HCT116 (cell line): ENCODE results near the gene DLEC1. TPM values are rescaled to one million over a fixed set of nuclear protein-coding genes. Genes with fewer than 3 reads are reported as not detected.
A peak's percentile ranks its signal among the peaks of the same experiment; 100 is the strongest.

ENCODE experiments used
- ATAC-seq: fragments of 200-7000 bp; cut with Tn5 transposase; 2 replicates; pipeline ENCODE4 v1.9.1; 2020; ENCODE audit warnings: mild to moderate bottlenecking, moderate library complexity
- BruUV-seq: library from RNA; stranded (reverse); fragments of 400-500 nt; replicated peaks from 2 replicates; lab custom pipeline; 2021; lab: Mats Ljungman, UMichigan
- CTCF ChIA-PET: fragments of 300-600 bp; sonication (Branson Sonifier 250); formaldehyde crosslinking; loops from one replicate; lab custom pipeline; 2021; ENCODE audit warnings: antibody characterized with exemption; lab: Charles Lee
- POLR2A ChIA-PET: fragments of 300-600, 350-600 bp; sonication (Branson Sonifier 250); formaldehyde crosslinking; loops from one replicate; lab custom pipeline; 2021; ENCODE audit warnings: antibody characterized with exemption; lab: Charles Lee
- RAD21 ChIA-PET, 2 experiments: fragments of 300-600 bp; sonication (Branson Sonifier 250); formaldehyde crosslinking; loops; one replicate each; lab custom pipeline; 2023; ENCODE audit warnings: low total read pairs in 2 of 2; ENCODE audit not compliant: uncharacterized antibody in 2 of 2, unreplicated experiment in 2 of 2, low non-redundant PET in 1 of 2; lab: Charles Lee
- DNase-seq: peaks from one replicate; pipeline ENCODE4 v3.0.0-alpha.2; 2010; ENCODE audit warnings: low read depth, low spot score
- H2AFZ ChIP-seq: fragments of 200-600 bp; shearing (Covaris generic), sonication (generic); 2 replicates; pipeline ENCODE4 v1.6.1; 2017; ENCODE audit warnings: low read depth, mixed run types, mixed read lengths, antibody characterized with exemption, low read length; ENCODE audit not compliant: poor library complexity, severe bottlenecking
- H3K27ac ChIP-seq: 2 replicates; pipeline ENCODE4 v1.5.1; 2012; ENCODE audit warnings: low read depth, low read length
- H3K27me3 ChIP-seq: fragments of 200-600 bp; sonication (generic); 2 replicates; pipeline ENCODE4 v1.6.1; 2016; ENCODE audit warnings: mixed run types, low read length, mixed read lengths; ENCODE audit not compliant: insufficient read depth
- H3K36me3 ChIP-seq, 2 experiments: fragments of 200-500 bp in 1 of 2; fragments of 200-600 bp in 1 of 2; sonication (Bioruptor generic) in 1 of 2; sonication (generic) in 1 of 2; 2 replicates each; pipeline versions ENCODE4 v1.5.1 to v1.6.1; 2014 to 2016; ENCODE audit warnings: low read length in 2 of 2, inconsistent platforms in 1 of 2, mixed read lengths in 1 of 2, mixed run types in 1 of 2; ENCODE audit not compliant: insufficient read depth in 2 of 2, control insufficient read depth in 1 of 2
- H3K4me1 ChIP-seq, 2 experiments: fragments of 200-600 bp in 1 of 2; sonication (generic) in 1 of 2; 2 replicates each; pipeline versions ENCODE4 v1.5.1 to v1.6.1; 2012 to 2017; ENCODE audit warnings: low read length in 2 of 2, inconsistent platforms in 1 of 2, mild to moderate bottlenecking in 1 of 2, mixed read lengths in 1 of 2, mixed run types in 1 of 2, moderate library complexity in 1 of 2; ENCODE audit not compliant: insufficient read depth in 2 of 2, control insufficient read depth in 1 of 2
- H3K4me2 ChIP-seq: fragments of 200-600 bp; sonication (generic); 2 replicates; pipeline ENCODE4 v1.6.1; 2017; ENCODE audit warnings: mixed run types, low read length, mixed read lengths
- H3K4me3 ChIP-seq, 2 experiments: fragments of 200-600 bp in 1 of 2; sonication (generic) in 1 of 2; replicated peaks in 1 of 2; 2 replicates each; pipeline ENCODE4 v1.5.1; 2011 to 2016; ENCODE audit warnings: low read length in 2 of 2, control low read depth in 1 of 2, low read depth in 1 of 2, mild to moderate bottlenecking in 1 of 2, mixed read lengths in 1 of 2, mixed run types in 1 of 2
- H3K79me2 ChIP-seq: fragments of 200-600 bp; sonication (generic); 2 replicates; pipeline ENCODE4 v1.6.1; 2017; ENCODE audit warnings: mild to moderate bottlenecking, mixed run types, low read length, moderate library complexity, mixed read lengths; ENCODE audit not compliant: insufficient read depth
- H3K9ac ChIP-seq: fragments of 200-600 bp; sonication (generic); 2 replicates; pipeline ENCODE4 v1.6.1; 2016; ENCODE audit warnings: low read length, mixed read lengths
- H3K9me2 ChIP-seq: fragments of 200-600 bp; sonication (generic), shearing (Covaris generic); 2 replicates; pipeline ENCODE4 v1.6.1; 2017; ENCODE audit warnings: mixed run types, mild to moderate bottlenecking, moderate library complexity; ENCODE audit not compliant: insufficient read depth
- H3K9me3 ChIP-seq, 2 experiments: fragments of 200-500 bp in 1 of 2; fragments of 200-600 bp in 1 of 2; sonication (Bioruptor generic) in 1 of 2; sonication (generic) in 1 of 2; 2 replicates each; pipeline ENCODE4 v1.6.1; 2014 to 2017; ENCODE audit warnings: low read length in 2 of 2, mixed read lengths in 2 of 2, inconsistent platforms in 1 of 2, low read depth in 1 of 2, mild to moderate bottlenecking in 1 of 2, mixed run types in 1 of 2, moderate library complexity in 1 of 2; ENCODE audit not compliant: control insufficient read depth in 1 of 2, insufficient read depth in 1 of 2
- H4K20me1 ChIP-seq: fragments of 200-600 bp; sonication (generic), shearing (Covaris generic); 2 replicates; pipeline ENCODE4 v1.6.1; 2017; ENCODE audit warnings: mixed run types, mild to moderate bottlenecking, moderate library complexity; ENCODE audit not compliant: insufficient read depth
- CTCF ChIP-seq, 3 experiments: fragments of 200-600 bp in 1 of 3; sonication (generic) in 1 of 3; IDR thresholded peaks in 2 of 3; conservative IDR thresholded peaks in 1 of 3; 2 replicates each; pipeline ENCODE4 v1.5.1; 2012 to 2017; ENCODE audit warnings: low read depth in 2 of 3, low read length in 2 of 3, antibody characterized with exemption in 1 of 3, borderline replicate concordance in 1 of 3, control low read depth in 1 of 3, mild to moderate bottlenecking in 1 of 3, mixed read lengths in 1 of 3, mixed run types in 1 of 3, moderate library complexity in 1 of 3; ENCODE audit not compliant: insufficient read depth in 1 of 3
- ELF1 ChIP-seq: IDR thresholded peaks from 2 replicates; pipeline ENCODE4 v1.6.1; 2012; ENCODE audit warnings: low read depth, borderline replicate concordance
- EZH2 ChIP-seq: fragments of 200-600 bp; sonication (generic); IDR thresholded peaks from 2 replicates; pipeline ENCODE4 v1.6.1; 2017; ENCODE audit warnings: antibody characterized with exemption, mixed run types
- EZH2phosphoT487 ChIP-seq: fragments of 200-600 bp; IDR thresholded peaks from 2 replicates; pipeline ENCODE4 v1.6.1; 2018; ENCODE audit warnings: antibody characterized with exemption, borderline replicate concordance
- FOSL1 ChIP-seq: IDR thresholded peaks from 2 replicates; pipeline ENCODE4 v1.6.1; 2012; ENCODE audit warnings: low read depth
- JUND ChIP-seq: IDR thresholded peaks from 2 replicates; pipeline ENCODE4 v1.6.1; 2012
- MAX ChIP-seq: IDR thresholded peaks from 2 replicates; pipeline ENCODE4 v1.6.1; 2012
- SIN3A ChIP-seq: IDR thresholded peaks from 2 replicates; pipeline ENCODE4 v1.6.1; 2012; ENCODE audit warnings: low read depth
- SP1 ChIP-seq: IDR thresholded peaks from 2 replicates; pipeline ENCODE4 v1.6.1; 2012; ENCODE audit warnings: low read depth
- SRF ChIP-seq: IDR thresholded peaks from 2 replicates; pipeline ENCODE4 v1.6.1; 2012; ENCODE audit warnings: low read depth
- TCF7L2 ChIP-seq: IDR thresholded peaks from 2 replicates; pipeline ENCODE4 v1.7.0; 2011; ENCODE audit warnings: borderline replicate concordance, inconsistent platforms; ENCODE audit not compliant: insufficient read depth, insufficient read length; ENCODE audit errors: extremely low read depth
- ZBTB33 ChIP-seq: IDR thresholded peaks from 2 replicates; pipeline ENCODE4 v1.6.1; 2011; ENCODE audit warnings: mild to moderate bottlenecking, low read length, moderate library complexity; ENCODE audit not compliant: insufficient replicate concordance; ENCODE audit errors: extremely low read depth
- ZFX ChIP-seq: fragments of 450-650 bp; IDR thresholded peaks from 2 replicates; pipeline ENCODE4 v1.6.1; 2017
- ZNF274 ChIP-seq: fragments of 200-500 bp; sonication (Bioruptor generic); IDR thresholded peaks from 2 replicates; pipeline ENCODE4 v1.6.1; 2014; ENCODE audit warnings: mild to moderate bottlenecking, low read depth, low read length, inconsistent platforms
- intact Hi-C: fragments of 100-400 bp; cut with micrococcal nuclease; formaldehyde crosslinking; loops from 2 replicates; pipeline ENCODE4 v1.10.0; 2022
- total RNA-seq: library from RNA; stranded (reverse); gene quantifications from one replicate; pipeline ENCODE4 v1.2.1, GENCODE V29; 2021; ENCODE audit not compliant: unreplicated experiment

The DLEC1 gene
- total RNA-seq, 1 experiment from 2014 or later: 0.61 TPM

- Histone ChIP-seq H4K20me1 (no peaks in the 10 kb centered on the region), H3K4me3 (peak overlapping the region in 1 of 2 experiments; percentile 16; a peak in 1 of 4 replicates), H3K4me1 (peaks cover 5 to 28% of the 10 kb centered on the region in 2 experiments; a peak in 3 of 4 replicates), H3K9me2 (no peaks in the 10 kb centered on the region), H3K79me2 (no peaks in the 10 kb centered on the region), H3K36me3 (no peaks in the 10 kb centered on the region), H3K9ac (no peak overlapping the region), H3K27me3 (no peaks in the 10 kb centered on the region), H3K4me2 (peak overlapping the region; percentile 55), H3K27ac (no peak overlapping the region), H2AFZ (no peak overlapping the region), H3K9me3 (no peaks in the 10 kb centered on the region)
- ChIA-PET RAD21 (no interaction called here), POLR2A (no interaction called here), CTCF (interaction anchor here (0.8 to 1.2 kb wide), 2 partner anchors 9 to 18 kb away, joined by 3 to 4 read pairs; no protein-coding TSS in a partner anchor)
- ATAC-seq: peak; percentile 41
- TF ChIP-seq SP1: no peak
- no peak for TF ChIP-seq SIN3A
- TF ChIP-seq FOSL1: no peak
- no peak for TF ChIP-seq JUND
- no peak for TF ChIP-seq SRF
- TF ChIP-seq CTCF (IDR thresholded peaks at IDR 0.05 in 2 of 3, conservative IDR thresholded peaks at IDR 0.05 in 1 of 3; ENCODE audit: borderline replicate concordance in 1 of 3, insufficient read depth in 1 of 3, low read depth in 2 of 3, low read length in 2 of 3): no peak
- no peak for TF ChIP-seq ZFX
- intact Hi-C loops: no loop called here
- no TSS peak for BruUV-seq
- no peak for DNase-seq
Measured at GRCh38 chr3:37992271-37993066, 46.5 kb upstream of the DLEC1 start.

- Histone ChIP-seq H3K4me2 (peak overlapping the region; percentile 55), H3K36me3 (no peaks in the 10 kb centered on the region), H4K20me1 (no peaks in the 10 kb centered on the region), H3K9ac (no peak overlapping the region), H2AFZ (no peak overlapping the region), H3K9me3 (no peaks in the 10 kb centered on the region), H3K4me1 (peaks cover 5 to 32% of the 10 kb centered on the region in 2 experiments; a peak in 3 of 4 replicates), H3K4me3 (peak overlapping the region in 1 of 2 experiments; percentile 16; a peak in 1 of 4 replicates), H3K27ac (no peak overlapping the region), H3K79me2 (no peaks in the 10 kb centered on the region), H3K27me3 (no peaks in the 10 kb centered on the region), H3K9me2 (no peaks in the 10 kb centered on the region)
- DNase-seq: no peak
- ChIA-PET RAD21 (no interaction called here), CTCF (interaction anchor here (0.8 to 1.2 kb wide), 2 partner anchors 8 to 18 kb away, joined by 3 to 4 read pairs; no protein-coding TSS in a partner anchor), POLR2A (no interaction called here)
- no TSS peak for BruUV-seq
- intact Hi-C loops: no loop called here
- ATAC-seq: no peak
- TF ChIP-seq ZFX (no peak), ZBTB33 (no peak), SRF (no peak), ZNF274 (no peak), FOSL1 (no peak), EZH2 (no peak), EZH2phosphoT487 (no peak), MAX (no peak), TCF7L2 (no peak), JUND (no peak), ELF1 (no peak)
- TF ChIP-seq, all 23 proteins: peak for 0
Measured at GRCh38 chr3:37993067-37993455, 45.9 kb upstream of the DLEC1 start.
